Coronary artery (tissue), 2 donors: ENCODE data around the gene DCDC2C.
A peak's percentile ranks its signal among the peaks of the same experiment; 100 is the strongest.

Experiments used
- DNase-seq: peaks from one replicate; pipeline ENCODE4 v3.0.0-alpha.2; 2017; ENCODE audit warnings: low spot score
- H3K27ac ChIP-seq, 2 donors: fragments of 200-600 bp; sonication (generic); one replicate each; pipeline ENCODE4 v1.5.1; 2016 to 2019
- H3K4me3 ChIP-seq: fragments of 200-600 bp; sonication (generic); 2 replicates; pipeline ENCODE4 v1.5.1; 2016; ENCODE audit warnings: mild to moderate bottlenecking, moderate library complexity
- CTCF ChIP-seq: fragments of 200-600 bp; sonication (generic); IDR thresholded peaks from one replicate; pipeline ENCODE4 v1.5.1; 2019; ENCODE audit warnings: antibody characterized with exemption

Gene DCDC2C

GRCh38 chr2:3696545-3696944 lies 6.8 kb upstream of the DCDC2C start:
- no peak overlapping the region for H3K27ac ChIP-seq
- H3K4me3 ChIP-seq = no peak overlapping the region
- DNase-seq = no peak
- no peak for TF ChIP-seq CTCF

GRCh38 chr2:3701071-3701470 lies 2.3 kb upstream of the DCDC2C start:
- Histone ChIP-seq H3K4me3 (no peak overlapping the region), H3K27ac (no peak overlapping the region)
- no peak for DNase-seq
- TF ChIP-seq CTCF = no peak

- no peak for TF ChIP-seq CTCF
- Histone ChIP-seq H3K4me3 (peak overlapping the region; percentile 61), H3K27ac (no peak overlapping the region)
- no peak for DNase-seq
Measured at GRCh38 chr2:3703757-3704355, 481 bp downstream of the DCDC2C start.

- no peak for DNase-seq
- no peak for TF ChIP-seq CTCF
- Histone ChIP-seq H3K27ac (no peak overlapping the region), H3K4me3 (no peak overlapping the region)
Measured at GRCh38 chr2:3704692-3705091, 1.3 kb downstream of the DCDC2C start.

GRCh38 chr2:3705782-3706181 lies 2.4 kb downstream of the DCDC2C start:
- Histone ChIP-seq H3K27ac (no peak overlapping the region), H3K4me3 (no peak overlapping the region)
- DNase-seq = no peak
- TF ChIP-seq CTCF = no peak

- no peak for DNase-seq
- Histone ChIP-seq H3K27ac (no peak overlapping the region), H3K4me3 (no peak overlapping the region)
Measured at GRCh38 chr2:3706892-3707291, 3.5 kb downstream of the DCDC2C start.

More at GRCh38 chr2:3706892-3707291, 3.5 kb downstream of the DCDC2C start:
- no peak for TF ChIP-seq CTCF
